SK-N-SH treated with all-trans-retinoic acid at 6 μM for 48 hours (cell line): ENCODE data around the gene HIF3A.

Source experiments
- ARNTL ChIP-seq: fragments of 450-650 bp; formaldehyde crosslinking; IDR thresholded peaks from 2 replicates; pipeline ENCODE4 v1.5.0; 2020; ENCODE audit warnings: low read depth, mild to moderate bottlenecking, moderate library complexity, borderline replicate concordance
- BACH2 ChIP-seq: fragments of 250-450 bp; sonication (Bioruptor Pico); IDR thresholded peaks from 2 replicates; pipeline ENCODE4 v1.9.0; 2021; ENCODE audit warnings: mild to moderate bottlenecking, borderline replicate concordance
- ISL1 ChIP-seq: fragments of 250-450 bp; sonication (Bioruptor Pico); IDR thresholded peaks from 2 replicates; pipeline ENCODE4 v2.1.2; 2022; ENCODE audit warnings: mild to moderate bottlenecking, moderate library complexity
- PATZ1 ChIP-seq: fragments of 250-450 bp; sonication (Bioruptor Pico); IDR thresholded peaks from 2 replicates; pipeline ENCODE4 v1.8.0; 2020; ENCODE audit warnings: mild to moderate bottlenecking, moderate library complexity, borderline replicate concordance
- PPARA ChIP-seq: fragments of 250-450 bp; sonication (Bioruptor Pico); IDR thresholded peaks from 2 replicates; pipeline ENCODE4 v1.5.0; 2020; ENCODE audit warnings: mild to moderate bottlenecking, borderline replicate concordance
- TOX ChIP-seq: fragments of 250-450 bp; sonication (Bioruptor Pico); IDR thresholded peaks from 2 replicates; pipeline ENCODE4 v1.8.0; 2021; ENCODE audit warnings: mild to moderate bottlenecking, moderate library complexity, borderline replicate concordance
- ZC3H10 ChIP-seq: fragments of 250-450 bp; sonication (Bioruptor Pico); IDR thresholded peaks from 2 replicates; pipeline ENCODE4 v1.5.1; 2021; ENCODE audit warnings: mild to moderate bottlenecking, moderate library complexity
- ZFP30 ChIP-seq: fragments of 450-650 bp; formaldehyde crosslinking; IDR thresholded peaks from 2 replicates; pipeline ENCODE4 v1.5.0; 2022; ENCODE audit warnings: mild to moderate bottlenecking, moderate library complexity
- ZNF565 ChIP-seq: fragments of 450-650 bp; formaldehyde crosslinking; conservative IDR thresholded peaks from 2 replicates; pipeline ENCODE4 v1.5.0; 2020; ENCODE audit warnings: low read depth, mild to moderate bottlenecking, moderate library complexity

GRCh38 chr19:46390121-46390858 lies 93.4 kb downstream of the HIF3A start:
- TF ChIP-seq ZFP30 (CRISPR knock-in tag) (no peak), PPARA (CRISPR knock-in tag) (no peak), ZC3H10 (CRISPR knock-in tag) (no peak), ZNF565 (CRISPR knock-in tag) (no peak), ISL1 (no peak), TOX (CRISPR knock-in tag) (no peak), ARNTL (CRISPR knock-in tag) (no peak), PATZ1 (CRISPR knock-in tag) (no peak), BACH2 (CRISPR knock-in tag) (no peak)
